Neural crest cell (in vitro differentiated cells): ENCODE results near the gene TRIM14. TPM values are rescaled to one million over a fixed set of nuclear protein-coding genes. Genes with fewer than 3 reads are reported as not detected.

ENCODE experiments used
- DNase-seq: peaks from one replicate; pipeline ENCODE4 v3.0.0; 2021; ENCODE audit warnings: low read depth, mixed read lengths, low spot score
- H3K27ac Mint-ChIP-seq: one replicate; pipeline ENCODE4 v1.8.0; 2021; ENCODE audit warnings: mild to moderate bottlenecking, mixed read lengths; ENCODE audit not compliant: unreplicated experiment
- H3K27me3 Mint-ChIP-seq: 2 replicates; pipeline ENCODE4 v1.8.0; 2021; ENCODE audit warnings: low read depth, mild to moderate bottlenecking, mixed read lengths
- H3K36me3 Mint-ChIP-seq: 2 replicates; pipeline ENCODE4 v1.8.0; 2021; ENCODE audit warnings: low read depth, mild to moderate bottlenecking, mixed read lengths
- H3K4me1 Mint-ChIP-seq: 2 replicates; pipeline ENCODE4 v1.8.0; 2021; ENCODE audit warnings: mixed read lengths
- H3K4me3 Mint-ChIP-seq: one replicate; pipeline ENCODE4 v1.8.0; 2021; ENCODE audit warnings: mild to moderate bottlenecking, mixed read lengths
- H3K9me3 Mint-ChIP-seq: 2 replicates; pipeline ENCODE4 v1.8.0; 2021; ENCODE audit warnings: mixed read lengths
- CTCF ChIP-seq: fragments of 200-600 bp; sonication (generic); conservative IDR thresholded peaks from 2 replicates; pipeline ENCODE4 v1.5.0; 2021; ENCODE audit warnings: antibody characterized with exemption, mild to moderate bottlenecking
- total RNA-seq: library from RNA; stranded (reverse); gene quantifications from 2 replicates; pipeline ENCODE4 v1.2.1, GENCODE V29; 2021

TRIM14 gene
- total RNA-seq, 1 donor from 2014 or later, result 11.2 TPM

GRCh38 chr9:98034593-98035546 is 84.2 kb downstream of the TRIM14 start:
- Mint-ChIP-seq H3K4me1 (no peaks in the 10 kb centered on the region), H3K27ac (no peak overlapping the region), H3K4me3 (no peak overlapping the region), H3K36me3 (no peaks in the 10 kb centered on the region), H3K9me3 (no peaks in the 10 kb centered on the region), H3K27me3 (peaks cover 73% of the 10 kb centered on the region)
- peak; percentile 81 for TF ChIP-seq CTCF
- DNase-seq, result peak; percentile 90

GRCh38 chr9:98031935-98032334 is 87.1 kb downstream of the TRIM14 start:
- H3K36me3 Mint-ChIP-seq, result no peaks in the 10 kb centered on the region
- peaks cover 63% of the 10 kb centered on the region for H3K27me3 Mint-ChIP-seq
- H3K4me1 Mint-ChIP-seq, result no peaks in the 10 kb centered on the region
- H3K27ac Mint-ChIP-seq, result no peak overlapping the region
- no peak overlapping the region for H3K4me3 Mint-ChIP-seq
- no peaks in the 10 kb centered on the region for H3K9me3 Mint-ChIP-seq
- DNase-seq, result no peak
- no peak for TF ChIP-seq CTCF

GRCh38 chr9:98031169-98031568 is 87.9 kb downstream of the TRIM14 start:
- Mint-ChIP-seq H3K9me3 (no peaks in the 10 kb centered on the region), H3K36me3 (peaks cover 2% of the 10 kb centered on the region), H3K4me1 (no peaks in the 10 kb centered on the region), H3K27me3 (peaks cover 64% of the 10 kb centered on the region), H3K4me3 (no peak overlapping the region), H3K27ac (no peak overlapping the region)
- DNase-seq, result no peak
- no peak for TF ChIP-seq CTCF

GRCh38 chr9:98024702-98025101 is 94.3 kb downstream of the TRIM14 start:
- peaks cover 11% of the 10 kb centered on the region for H3K36me3 Mint-ChIP-seq
- no peaks in the 10 kb centered on the region for H3K9me3 Mint-ChIP-seq
- H3K27ac Mint-ChIP-seq, result no peak overlapping the region
- no peak for DNase-seq
- peaks cover 80% of the 10 kb centered on the region for H3K27me3 Mint-ChIP-seq
- no peak overlapping the region for H3K4me3 Mint-ChIP-seq
- no peaks in the 10 kb centered on the region for H3K4me1 Mint-ChIP-seq
- no peak for TF ChIP-seq CTCF

GRCh38 chr9:98022447-98022846 is 96.6 kb downstream of the TRIM14 start:
- H3K27me3 Mint-ChIP-seq, result peaks cover 88% of the 10 kb centered on the region
- H3K27ac Mint-ChIP-seq, result no peak overlapping the region
- H3K4me1 Mint-ChIP-seq, result no peaks in the 10 kb centered on the region
- no peak overlapping the region for H3K4me3 Mint-ChIP-seq
- DNase-seq, result no peak
- no peak for TF ChIP-seq CTCF
- peaks cover 23% of the 10 kb centered on the region for H3K36me3 Mint-ChIP-seq
- no peaks in the 10 kb centered on the region for H3K9me3 Mint-ChIP-seq
